ENCODE measurements around the gene VEZF1.

Gene VEZF1

GRCh38 chr17:57941384-57942370, 46.4 kb downstream of the VEZF1 start:
- Histone ChIP-seq H3K4me1 (ENCODE audit: control insufficient read depth, insufficient read depth, low read length) (peaks cover 54% of the 10 kb centered on the region), H3K4me3 (ENCODE audit: low read length) (no peak overlapping the region), H3K27me3 (ENCODE audit: control insufficient read depth, insufficient read depth, low read length) (no peaks in the 10 kb centered on the region), H3K9me3 (ENCODE audit: control insufficient read depth, low read length) (no peaks in the 10 kb centered on the region), H3K9ac (ENCODE audit: low read length) (peak overlapping the region; percentile 17), H3K36me3 (ENCODE audit: control insufficient read depth, insufficient read depth, low read length) (no peaks in the 10 kb centered on the region)

- no peaks in the 10 kb centered on the region for H3K9me3 ChIP-seq (ENCODE audit: control insufficient read depth, low read length)
- no peak overlapping the region for H3K4me3 ChIP-seq (ENCODE audit: low read length)
- peak overlapping the region; percentile 17 for H3K9ac ChIP-seq (ENCODE audit: low read length)
- no peaks in the 10 kb centered on the region for H3K27me3 ChIP-seq (ENCODE audit: control insufficient read depth, insufficient read depth, low read length)
- peaks cover 62% of the 10 kb centered on the region for H3K4me1 ChIP-seq (ENCODE audit: control insufficient read depth, insufficient read depth, low read length)
- no peaks in the 10 kb centered on the region for H3K36me3 ChIP-seq (ENCODE audit: control insufficient read depth, insufficient read depth, low read length)
These were observed 47.3 kb downstream of the VEZF1 start for GRCh38 chr17:57940653-57941329.

GRCh38 chr17:57940231-57940630, 47.8 kb downstream of the VEZF1 start:
- no peaks in the 10 kb centered on the region for H3K36me3 ChIP-seq (ENCODE audit: control insufficient read depth, insufficient read depth, low read length)
- no peaks in the 10 kb centered on the region for H3K27me3 ChIP-seq (ENCODE audit: control insufficient read depth, insufficient read depth, low read length)
- H3K9ac ChIP-seq (ENCODE audit: low read length) = no peak overlapping the region
- peaks cover 68% of the 10 kb centered on the region for H3K4me1 ChIP-seq (ENCODE audit: control insufficient read depth, insufficient read depth, low read length)
- no peaks in the 10 kb centered on the region for H3K9me3 ChIP-seq (ENCODE audit: control insufficient read depth, low read length)
- H3K4me3 ChIP-seq (ENCODE audit: low read length) = no peak overlapping the region

GRCh38 chr17:57939797-57940196, 48.3 kb downstream of the VEZF1 start:
- H3K4me3 ChIP-seq (ENCODE audit: low read length) = no peak overlapping the region
- H3K36me3 ChIP-seq (ENCODE audit: control insufficient read depth, insufficient read depth, low read length) = no peaks in the 10 kb centered on the region
- no peaks in the 10 kb centered on the region for H3K27me3 ChIP-seq (ENCODE audit: control insufficient read depth, insufficient read depth, low read length)
- no peak overlapping the region for H3K9ac ChIP-seq (ENCODE audit: low read length)
- no peaks in the 10 kb centered on the region for H3K9me3 ChIP-seq (ENCODE audit: control insufficient read depth, low read length)
- peaks cover 72% of the 10 kb centered on the region for H3K4me1 ChIP-seq (ENCODE audit: control insufficient read depth, insufficient read depth, low read length)

- H3K27me3 ChIP-seq (ENCODE audit: control insufficient read depth, insufficient read depth, low read length) = no peaks in the 10 kb centered on the region
- no peaks in the 10 kb centered on the region for H3K9me3 ChIP-seq (ENCODE audit: control insufficient read depth, low read length)
- H3K9ac ChIP-seq (ENCODE audit: low read length) = no peak overlapping the region
- H3K4me3 ChIP-seq (ENCODE audit: low read length) = no peak overlapping the region
- no peaks in the 10 kb centered on the region for H3K36me3 ChIP-seq (ENCODE audit: control insufficient read depth, insufficient read depth, low read length)
- peaks cover 66% of the 10 kb centered on the region for H3K4me1 ChIP-seq (ENCODE audit: control insufficient read depth, insufficient read depth, low read length)
These were observed 50.0 kb downstream of the VEZF1 start for GRCh38 chr17:57938061-57938502.

GRCh38 chr17:57937492-57937891, 50.6 kb downstream of the VEZF1 start:
- Histone ChIP-seq H3K9me3 (ENCODE audit: control insufficient read depth, low read length) (no peaks in the 10 kb centered on the region), H3K36me3 (ENCODE audit: control insufficient read depth, insufficient read depth, low read length) (no peaks in the 10 kb centered on the region), H3K4me3 (ENCODE audit: low read length) (no peak overlapping the region), H3K4me1 (ENCODE audit: control insufficient read depth, insufficient read depth, low read length) (peaks cover 65% of the 10 kb centered on the region), H3K27me3 (ENCODE audit: control insufficient read depth, insufficient read depth, low read length) (no peaks in the 10 kb centered on the region), H3K9ac (ENCODE audit: low read length) (no peak overlapping the region)

- no peaks in the 10 kb centered on the region for H3K27me3 ChIP-seq (ENCODE audit: control insufficient read depth, insufficient read depth, low read length)
- H3K4me1 ChIP-seq (ENCODE audit: control insufficient read depth, insufficient read depth, low read length) = peaks cover 55% of the 10 kb centered on the region
- no peaks in the 10 kb centered on the region for H3K36me3 ChIP-seq (ENCODE audit: control insufficient read depth, insufficient read depth, low read length)
- no peaks in the 10 kb centered on the region for H3K9me3 ChIP-seq (ENCODE audit: control insufficient read depth, low read length)
- peak overlapping the region; percentile 46 for H3K9ac ChIP-seq (ENCODE audit: low read length)
- no peak overlapping the region for H3K4me3 ChIP-seq (ENCODE audit: low read length)
These were observed 51.9 kb downstream of the VEZF1 start for GRCh38 chr17:57935833-57936807.

- Histone ChIP-seq H3K27me3 (ENCODE audit: control insufficient read depth, insufficient read depth, low read length) (no peaks in the 10 kb centered on the region), H3K4me3 (ENCODE audit: low read length) (no peak overlapping the region), H3K9me3 (ENCODE audit: control insufficient read depth, low read length) (no peaks in the 10 kb centered on the region), H3K4me1 (ENCODE audit: control insufficient read depth, insufficient read depth, low read length) (peaks cover 33% of the 10 kb centered on the region), H3K36me3 (ENCODE audit: control insufficient read depth, insufficient read depth, low read length) (no peaks in the 10 kb centered on the region), H3K9ac (ENCODE audit: low read length) (no peak overlapping the region)
These were observed 56.4 kb downstream of the VEZF1 start for GRCh38 chr17:57931488-57932137.

GRCh38 chr17:57930239-57930638, 57.8 kb downstream of the VEZF1 start:
- H3K4me3 ChIP-seq (ENCODE audit: low read length) = no peak overlapping the region
- no peaks in the 10 kb centered on the region for H3K36me3 ChIP-seq (ENCODE audit: control insufficient read depth, insufficient read depth, low read length)
- H3K9me3 ChIP-seq (ENCODE audit: control insufficient read depth, low read length) = no peaks in the 10 kb centered on the region
- H3K27me3 ChIP-seq (ENCODE audit: control insufficient read depth, insufficient read depth, low read length) = no peaks in the 10 kb centered on the region
- H3K4me1 ChIP-seq (ENCODE audit: control insufficient read depth, insufficient read depth, low read length) = peaks cover 19% of the 10 kb centered on the region
- H3K9ac ChIP-seq (ENCODE audit: low read length) = no peak overlapping the region

- H3K4me3 ChIP-seq (ENCODE audit: low read length) = no peak overlapping the region
- no peaks in the 10 kb centered on the region for H3K36me3 ChIP-seq (ENCODE audit: control insufficient read depth, insufficient read depth, low read length)
- H3K27me3 ChIP-seq (ENCODE audit: control insufficient read depth, insufficient read depth, low read length) = no peaks in the 10 kb centered on the region
- no peak overlapping the region for H3K9ac ChIP-seq (ENCODE audit: low read length)
- H3K4me1 ChIP-seq (ENCODE audit: control insufficient read depth, insufficient read depth, low read length) = peaks cover 14% of the 10 kb centered on the region
- H3K9me3 ChIP-seq (ENCODE audit: control insufficient read depth, low read length) = no peaks in the 10 kb centered on the region
These were observed 58.7 kb downstream of the VEZF1 start for GRCh38 chr17:57929386-57929785.

GRCh38 chr17:57928928-57929327, 59.1 kb downstream of the VEZF1 start:
- H3K27me3 ChIP-seq (ENCODE audit: control insufficient read depth, insufficient read depth, low read length) = no peaks in the 10 kb centered on the region
- H3K9ac ChIP-seq (ENCODE audit: low read length) = no peak overlapping the region
- no peaks in the 10 kb centered on the region for H3K36me3 ChIP-seq (ENCODE audit: control insufficient read depth, insufficient read depth, low read length)
- H3K4me3 ChIP-seq (ENCODE audit: low read length) = no peak overlapping the region
- peaks cover 14% of the 10 kb centered on the region for H3K4me1 ChIP-seq (ENCODE audit: control insufficient read depth, insufficient read depth, low read length)
- no peaks in the 10 kb centered on the region for H3K9me3 ChIP-seq (ENCODE audit: control insufficient read depth, low read length)

All from mucosa of stomach (tissue), 1 donor.